B cell (primary cell): ENCODE measurements around the gene BMP5. TPM values are rescaled to one million over a fixed set of nuclear protein-coding genes. Genes with fewer than 3 reads are reported as not detected.

Experiments used
- ATAC-seq: fragments of 200-7000 bp; cut with Tn5 transposase; one replicate; pipeline ENCODE4 v1.10.0; 2021; ENCODE audit warnings: low read depth, mild to moderate bottlenecking, moderate number of reproducible peaks, moderate library complexity
- CTCF ChIA-PET: fragments of 350-600 bp; sonication (Branson Sonifier 250); formaldehyde crosslinking; loops from one replicate; lab custom pipeline; 2021; ENCODE audit warnings: antibody characterized with exemption, inconsistent platforms; lab: Charles Lee
- POLR2A ChIA-PET: fragments of 350-600 bp; sonication (Branson Sonifier 250); formaldehyde crosslinking; loops from one replicate; lab custom pipeline; 2021; ENCODE audit warnings: antibody characterized with exemption; lab: Charles Lee
- DNase-seq: peaks from one replicate; pipeline ENCODE4 v3.0.0; 2013
- H2AFZ ChIP-seq: 2 replicates; pipeline ENCODE4 v1.6.1; 2012; ENCODE audit warnings: mild to moderate bottlenecking, low read depth, low read length; ENCODE audit not compliant: insufficient read depth, poor library complexity, severe bottlenecking
- H3K27ac ChIP-seq, 2 donors: 1 replicate in 1 of 2; 2 replicates in 1 of 2; pipeline ENCODE4 v1.5.1; 2012 to 2013; ENCODE audit warnings: low read length in 2 of 2, mild to moderate bottlenecking in 2 of 2, moderate library complexity in 1 of 2
- H3K27me3 ChIP-seq, 4 experiments: fragments of 200-600 bp in 1 of 4; sonication (generic) in 1 of 4; replicated peaks in 1 of 4; 1 replicate in 2 of 4; 2 replicates in 2 of 4; pipeline versions ENCODE4 v1.6.1 to v1.7.0; 2013 to 2016; ENCODE audit warnings: low read length in 3 of 4, mild to moderate bottlenecking in 2 of 4, mixed read lengths in 1 of 4, moderate library complexity in 1 of 4; ENCODE audit not compliant: insufficient read depth in 4 of 4, control insufficient read depth in 3 of 4; ENCODE audit errors: control extremely low read depth in 1 of 4
- H3K36me3 ChIP-seq, 2 experiments: replicated peaks in 1 of 2; 1 replicate in 1 of 2; 2 replicates in 1 of 2; pipeline versions ENCODE4 v1.6.1 to v1.7.1; 2013; ENCODE audit warnings: low read length in 1 of 2; ENCODE audit not compliant: insufficient read depth in 2 of 2, control insufficient read depth in 1 of 2; ENCODE audit errors: control extremely low read depth in 1 of 2, extremely low read depth in 1 of 2
- H3K4me1 ChIP-seq, 2 donors: fragments of 200-600 bp in 1 of 2; sonication (generic) in 1 of 2; 1 replicate in 1 of 2; 2 replicates in 1 of 2; pipeline versions ENCODE4 v1.5.1 to v1.6.1; 2013 to 2017; ENCODE audit warnings: low read length in 2 of 2; ENCODE audit not compliant: control insufficient read depth in 2 of 2, insufficient read depth in 2 of 2
- H3K4me2 ChIP-seq: replicated peaks from 2 replicates; pipeline ENCODE3; 2012; ENCODE audit warnings: mild to moderate bottlenecking, low read depth, low read length; ENCODE audit not compliant: poor library complexity, severe bottlenecking
- H3K4me3 ChIP-seq, 5 experiments: fragments of 200-600 bp in 1 of 5; sonication (generic) in 1 of 5; 1 replicate in 3 of 5; 2 replicates in 2 of 5; pipeline versions ENCODE4 v1.5.1 to v1.7.0; 2011 to 2016; ENCODE audit warnings: low read length in 4 of 5, mild to moderate bottlenecking in 4 of 5, low read depth in 2 of 5, control low read depth in 1 of 5, moderate library complexity in 1 of 5; ENCODE audit not compliant: insufficient read depth in 1 of 5; ENCODE audit errors: control extremely low read depth in 1 of 5, extremely low read depth in 1 of 5
- H3K79me2 ChIP-seq: fragments of 200-600 bp; sonication (generic); one replicate; pipeline ENCODE4 v1.6.0; 2016; ENCODE audit warnings: low read length; ENCODE audit not compliant: control insufficient read depth, insufficient read depth
- H3K9ac ChIP-seq: fragments of 200-600 bp; sonication (generic); 2 replicates; pipeline ENCODE4 v1.6.1; 2017; ENCODE audit warnings: mild to moderate bottlenecking, low read length, moderate library complexity
- H3K9me3 ChIP-seq, 3 donors: one replicate each; pipeline versions ENCODE4 v1.6.1 to v1.7.1; 2013; ENCODE audit warnings: low read length in 2 of 3; ENCODE audit not compliant: control insufficient read depth in 2 of 3, insufficient read depth in 1 of 3; ENCODE audit errors: control extremely low read depth in 1 of 3
- H4K20me1 ChIP-seq: 2 replicates; pipeline ENCODE4 v1.6.0; 2012; ENCODE audit warnings: mild to moderate bottlenecking, low read length; ENCODE audit not compliant: insufficient read depth, control insufficient read depth, poor library complexity, severe bottlenecking
- H3K27ac Mint-ChIP-seq: one replicate; pipeline ENCODE4 v1.8.0; 2021; ENCODE audit warnings: mixed read lengths
- H3K27me3 Mint-ChIP-seq: one replicate; pipeline ENCODE4 v1.8.0; 2021; ENCODE audit warnings: mixed read lengths
- H3K4me1 Mint-ChIP-seq: one replicate; pipeline ENCODE4 v1.8.0; 2021; ENCODE audit warnings: mixed read lengths
- H3K4me3 Mint-ChIP-seq: one replicate; pipeline ENCODE4 v1.8.0; 2021; ENCODE audit warnings: mixed read lengths
- H3K9me3 Mint-ChIP-seq: one replicate; pipeline ENCODE4 v1.8.0; 2022; ENCODE audit warnings: mixed read lengths; ENCODE audit not compliant: insufficient read depth
- CTCF ChIP-seq: fragments of 200-600 bp; IDR thresholded peaks from one replicate; pipeline ENCODE4 v1.8.0; 2022; ENCODE audit warnings: antibody characterized with exemption, mild to moderate bottlenecking
- EZH2 ChIP-seq: IDR thresholded peaks from 2 replicates; pipeline ENCODE4 v1.6.1; 2012; ENCODE audit warnings: borderline replicate concordance, low read depth, mild to moderate bottlenecking, moderate library complexity, low read length; ENCODE audit not compliant: insufficient read depth, poor library complexity, severe bottlenecking
- WGBS: methylation state at CpG from one replicate; pipeline ENCODE4 v1.1.5; 2013; ENCODE audit warnings: missing lambda C conversion rate; ENCODE audit not compliant: insufficient coverage; 5-methylcytosine and 5-hydroxymethylcytosine counted together
- intact Hi-C: fragments of 100-400 bp; cut with micrococcal nuclease; formaldehyde crosslinking; loops from one replicate; pipeline ENCODE4 v1.10.0; 2022
- polyA plus RNA-seq: library from polyadenylated mRNA; depleted of rRNA; stranded (reverse); fragments of >200 nt; gene quantifications from 2 replicates; pipeline ENCODE4 v1.2.3, GENCODE V29; 2012
- total RNA-seq, 2 donors: library from RNA; stranded (reverse); fragments of 120-200 nt in 1 of 2; gene quantifications; 1 replicate in 1 of 2; 2 replicates in 1 of 2; pipeline versions ENCODE4 v1.2.3 to v1.2.4, GENCODE V29; 2013 to 2022

BMP5 gene
- total and polyA plus RNA-seq, 2 donors (not counting 1 experiment from before 2014, with no cell fraction given): not detected

- Histone ChIP-seq H3K27ac (no peak overlapping the region), H3K27me3 (no peaks in the 10 kb centered on the region), H3K9me3 (no peaks in the 10 kb centered on the region), H3K4me3 (no peak overlapping the region), H3K4me1 (no peaks in the 10 kb centered on the region), H2AFZ (no peak overlapping the region), H3K36me3 (no peaks in the 10 kb centered on the region), H3K79me2 (no peaks in the 10 kb centered on the region), H3K9ac (no peak overlapping the region), H3K4me2 (no peak overlapping the region), H4K20me1 (no peaks in the 10 kb centered on the region)
- no peaks in the 10 kb centered on the region for H3K4me1 Mint-ChIP-seq
- no peak overlapping the region for H3K27ac Mint-ChIP-seq
- no peak overlapping the region for H3K4me3 Mint-ChIP-seq
- DNase-seq: no peak
- peaks cover 6% of the 10 kb centered on the region for H3K9me3 Mint-ChIP-seq
- POLR2A ChIA-PET: no interaction called here
- no peaks in the 10 kb centered on the region for H3K27me3 Mint-ChIP-seq
- intact Hi-C loops: no loop called here
- no peak for TF ChIP-seq EZH2
- no peak for TF ChIP-seq CTCF
- no peak for ATAC-seq
- CTCF ChIA-PET: no interaction called here
Measured at GRCh38 chr6:55827818-55828522, 47.4 kb downstream of the BMP5 start.

GRCh38 chr6:55826941-55827340, 48.4 kb downstream of the BMP5 start:
- Histone ChIP-seq H3K4me2 (no peak overlapping the region), H3K27ac (no peak overlapping the region), H3K36me3 (no peaks in the 10 kb centered on the region), H4K20me1 (no peaks in the 10 kb centered on the region), H3K9me3 (no peaks in the 10 kb centered on the region), H2AFZ (no peak overlapping the region), H3K4me3 (no peak overlapping the region), H3K9ac (no peak overlapping the region), H3K79me2 (no peaks in the 10 kb centered on the region), H3K27me3 (no peaks in the 10 kb centered on the region), H3K4me1 (no peaks in the 10 kb centered on the region)
- ChIA-PET CTCF (no interaction called here), POLR2A (no interaction called here)
- DNase-seq (no peak), ATAC-seq (no peak)
- no peak overlapping the region for H3K27ac Mint-ChIP-seq
- H3K27me3 Mint-ChIP-seq: no peaks in the 10 kb centered on the region
- intact Hi-C loops: no loop called here
- no peak overlapping the region for H3K4me3 Mint-ChIP-seq
- no peak for TF ChIP-seq CTCF
- no peak for TF ChIP-seq EZH2
- no CpG with 5 or more reads among the region's 1 CpG for WGBS
- H3K9me3 Mint-ChIP-seq: peaks cover 6% of the 10 kb centered on the region
- H3K4me1 Mint-ChIP-seq: no peaks in the 10 kb centered on the region
